ENCODE results near the gene FNDC3B. TPM values are rescaled to one million over a fixed set of nuclear protein-coding genes. Genes with fewer than 3 reads are reported as not detected.

Gene FNDC3B
- total and polyA plus RNA-seq, 2 donors (not counting 1 experiment from before 2014, with no cell fraction given): 1.2 to 9.2 TPM

DNA sequence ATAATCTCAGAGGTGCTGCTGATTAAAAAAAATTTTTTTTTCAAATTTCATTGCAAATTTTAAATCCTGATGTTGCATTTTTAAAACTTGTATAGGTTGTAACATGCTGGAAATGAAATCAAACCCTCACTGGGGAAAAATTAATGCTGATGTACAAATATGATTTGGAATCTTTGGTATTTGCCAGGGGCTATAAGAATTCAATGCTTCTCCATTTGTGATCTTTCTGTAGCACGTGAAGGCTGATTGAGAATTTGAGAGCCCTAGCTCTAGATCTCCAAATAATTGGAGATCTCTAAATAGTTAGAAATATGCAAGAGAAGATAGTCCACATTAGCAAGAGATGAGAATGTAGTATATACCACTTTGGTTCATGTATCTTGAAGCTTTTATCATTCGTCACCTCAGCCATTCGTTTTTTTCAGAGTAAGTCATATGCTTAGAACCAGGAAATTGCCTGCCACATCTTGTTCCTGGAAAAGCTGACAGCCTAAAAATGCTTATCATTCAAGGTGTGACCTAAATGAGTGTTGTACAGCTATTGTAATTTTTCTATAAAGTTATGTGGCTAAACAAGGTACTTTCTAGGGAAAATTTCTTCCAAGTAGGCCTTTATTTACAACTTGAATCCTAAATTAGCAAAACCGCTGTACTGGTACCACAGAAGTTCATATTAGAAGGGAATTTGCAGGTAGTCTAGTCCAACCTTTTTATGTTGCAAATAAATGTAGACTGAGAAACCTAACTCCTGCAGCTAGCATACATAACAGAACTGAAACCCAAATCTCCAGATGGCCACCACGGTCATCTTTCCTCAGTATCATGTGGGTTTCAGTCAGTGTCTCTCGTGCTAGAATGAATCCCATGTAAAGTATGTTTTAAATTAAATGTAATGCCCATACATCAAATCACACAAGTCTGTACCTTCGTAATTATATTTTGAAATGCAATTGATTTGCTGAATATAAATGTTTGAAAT is 48.5 kb downstream of the FNDC3B start:
- Histone ChIP-seq H3K4me1 (ENCODE audit: control insufficient read depth in 2 of 2, insufficient read depth in 2 of 2, low read length in 2 of 2) (no peaks in the 10 kb centered on the region), H3K27me3 (replicated peaks in 1 of 4; ENCODE audit: control extremely low read depth in 1 of 4, control insufficient read depth in 3 of 4, insufficient read depth in 4 of 4, low read length in 3 of 4) (peaks cover 0 to 4% (median under 1%) of the 10 kb centered on the region in 4 experiments), H3K4me3 (ENCODE audit: control extremely low read depth in 1 of 5, extremely low read depth in 1 of 5, insufficient read depth in 1 of 5, low read depth in 2 of 5, low read length in 4 of 5) (no peak overlapping the region), H3K4me2 (replicated peaks; ENCODE audit: low read depth, low read length, poor library complexity, severe bottlenecking) (no peak overlapping the region), H3K27ac (ENCODE audit: low read length in 2 of 2) (no peak overlapping the region), H4K20me1 (ENCODE audit: control insufficient read depth, insufficient read depth, low read length, poor library complexity, severe bottlenecking) (no peaks in the 10 kb centered on the region), H3K9me3 (ENCODE audit: control extremely low read depth in 1 of 3, control insufficient read depth in 2 of 3, insufficient read depth in 1 of 3, low read length in 2 of 3) (no peaks in the 10 kb centered on the region), H2AFZ (ENCODE audit: insufficient read depth, low read depth, low read length, poor library complexity, severe bottlenecking) (no peak overlapping the region), H3K36me3 (replicated peaks in 1 of 2; ENCODE audit: control extremely low read depth in 1 of 2, control insufficient read depth in 1 of 2, extremely low read depth in 1 of 2, insufficient read depth in 2 of 2, low read length in 1 of 2) (no peaks in the 10 kb centered on the region), H3K9ac (ENCODE audit: low read length) (no peak overlapping the region), H3K79me2 (ENCODE audit: control insufficient read depth, insufficient read depth, low read length) (no peaks in the 10 kb centered on the region)
- ATAC-seq (ENCODE audit: low read depth) (no peak), DNase-seq (no peak)
- ChIA-PET CTCF (interaction anchor here (1.7 kb wide), 1 partner anchor 13 kb away, joined by 5 read pairs; no protein-coding TSS in a partner anchor), POLR2A (no interaction called here)
- Mint-ChIP-seq H3K4me1 (no peaks in the 10 kb centered on the region), H3K27ac (no peak overlapping the region), H3K4me3 (no peak overlapping the region), H3K27me3 (peaks cover 10% of the 10 kb centered on the region), H3K9me3 (ENCODE audit: insufficient read depth) (no peaks in the 10 kb centered on the region)
- TF ChIP-seq EZH2 (IDR thresholded peaks at IDR 0.05; ENCODE audit: borderline replicate concordance, insufficient read depth, low read depth, low read length, poor library complexity, severe bottlenecking): no peak
- TF ChIP-seq, protein P1, sequence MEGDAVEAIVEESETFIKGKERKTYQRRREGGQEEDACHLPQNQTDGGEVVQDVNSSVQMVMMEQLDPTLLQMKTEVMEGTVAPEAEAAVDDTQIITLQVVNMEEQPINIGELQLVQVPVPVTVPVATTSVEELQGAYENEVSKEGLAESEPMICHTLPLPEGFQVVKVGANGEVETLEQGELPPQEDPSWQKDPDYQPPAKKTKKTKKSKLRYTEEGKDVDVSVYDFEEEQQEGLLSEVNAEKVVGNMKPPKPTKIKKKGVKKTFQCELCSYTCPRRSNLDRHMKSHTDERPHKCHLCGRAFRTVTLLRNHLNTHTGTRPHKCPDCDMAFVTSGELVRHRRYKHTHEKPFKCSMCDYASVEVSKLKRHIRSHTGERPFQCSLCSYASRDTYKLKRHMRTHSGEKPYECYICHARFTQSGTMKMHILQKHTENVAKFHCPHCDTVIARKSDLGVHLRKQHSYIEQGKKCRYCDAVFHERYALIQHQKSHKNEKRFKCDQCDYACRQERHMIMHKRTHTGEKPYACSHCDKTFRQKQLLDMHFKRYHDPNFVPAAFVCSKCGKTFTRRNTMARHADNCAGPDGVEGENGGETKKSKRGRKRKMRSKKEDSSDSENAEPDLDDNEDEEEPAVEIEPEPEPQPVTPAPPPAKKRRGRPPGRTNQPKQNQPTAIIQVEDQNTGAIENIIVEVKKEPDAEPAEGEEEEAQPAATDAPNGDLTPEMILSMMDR (IDR thresholded peaks at IDR 0.05): no peak
- intact Hi-C loops (cut with micrococcal nuclease): no loop called here
- WGBS (ENCODE audit: insufficient coverage): no CpG with 5 or more reads among the region's 7 CpGs

DNA sequence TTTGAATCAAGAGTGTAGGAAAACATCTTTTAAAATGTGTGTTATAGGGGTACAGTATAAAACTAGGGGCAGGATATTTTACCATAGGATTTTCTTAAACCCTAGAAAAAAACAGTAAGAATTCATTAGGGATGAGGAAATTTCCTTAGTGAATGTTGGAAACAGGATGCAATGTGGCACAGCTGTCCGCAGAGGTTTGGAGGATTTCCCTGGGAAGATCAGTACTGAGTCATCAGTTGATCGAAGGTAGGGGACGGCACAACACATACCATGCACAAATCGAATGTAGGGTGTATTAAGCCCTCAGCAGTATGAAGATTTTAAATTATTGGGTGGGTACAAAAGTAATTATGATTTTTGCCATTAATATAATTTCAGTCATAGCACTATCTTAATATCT is 49.9 kb downstream of the FNDC3B start:
- peaks cover 10% of the 10 kb centered on the region for H3K27me3 Mint-ChIP-seq
- H3K27me3 ChIP-seq (replicated peaks in 1 of 4; ENCODE audit: control extremely low read depth in 1 of 4, control insufficient read depth in 3 of 4, insufficient read depth in 4 of 4, low read length in 3 of 4): peaks cover 0 to 4% (median under 1%) of the 10 kb centered on the region in 4 experiments
- ATAC-seq (ENCODE audit: low read depth) (no peak), DNase-seq (no peak)
- ChIA-PET CTCF (no interaction called here), POLR2A (no interaction called here)
- intact Hi-C loops (cut with micrococcal nuclease): no loop called here
- TF ChIP-seq EZH2 (IDR thresholded peaks at IDR 0.05; ENCODE audit: borderline replicate concordance, insufficient read depth, low read depth, low read length, poor library complexity, severe bottlenecking): no peak
- TF ChIP-seq, protein P1 (IDR thresholded peaks at IDR 0.05): no peak
- no peak overlapping the region for H3K27ac ChIP-seq (ENCODE audit: low read length in 2 of 2)
- H3K4me1 Mint-ChIP-seq: no peaks in the 10 kb centered on the region
- H3K9me3 Mint-ChIP-seq (ENCODE audit: insufficient read depth): no peaks in the 10 kb centered on the region
- 60% methylated on average over 1 of the region's 4 CpGs for WGBS (ENCODE audit: insufficient coverage)
- no peak overlapping the region for H3K4me2 ChIP-seq (replicated peaks; ENCODE audit: low read depth, low read length, poor library complexity, severe bottlenecking)
- H3K36me3 ChIP-seq (replicated peaks in 1 of 2; ENCODE audit: control extremely low read depth in 1 of 2, control insufficient read depth in 1 of 2, extremely low read depth in 1 of 2, insufficient read depth in 2 of 2, low read length in 1 of 2): no peaks in the 10 kb centered on the region
- no peak overlapping the region for H3K9ac ChIP-seq (ENCODE audit: low read length)
- H3K4me3 ChIP-seq (ENCODE audit: control extremely low read depth in 1 of 5, extremely low read depth in 1 of 5, insufficient read depth in 1 of 5, low read depth in 2 of 5, low read length in 4 of 5): no peak overlapping the region
- peaks cover 0 to 2% (median under 1%) of the 10 kb centered on the region in 3 donors for H3K9me3 ChIP-seq (ENCODE audit: control extremely low read depth in 1 of 3, control insufficient read depth in 2 of 3, insufficient read depth in 1 of 3, low read length in 2 of 3)
- no peak overlapping the region for H2AFZ ChIP-seq (ENCODE audit: insufficient read depth, low read depth, low read length, poor library complexity, severe bottlenecking)
- H4K20me1 ChIP-seq (ENCODE audit: control insufficient read depth, insufficient read depth, low read length, poor library complexity, severe bottlenecking): no peaks in the 10 kb centered on the region
- H3K79me2 ChIP-seq (ENCODE audit: control insufficient read depth, insufficient read depth, low read length): no peaks in the 10 kb centered on the region
- no peak overlapping the region for H3K27ac Mint-ChIP-seq
- no peaks in the 10 kb centered on the region for H3K4me1 ChIP-seq (ENCODE audit: control insufficient read depth in 2 of 2, insufficient read depth in 2 of 2, low read length in 2 of 2)
- H3K4me3 Mint-ChIP-seq: no peak overlapping the region

All from B cell (primary cell).